HG03558 (cell line): ENCODE results near the gene HK2.

ENCODE experiments used
- ATAC-seq: cut with Tn5 transposase; IDR thresholded peaks from one replicate; pipeline ENCODE4 v1.9.1; 2021; ENCODE audit warnings: moderate number of reproducible peaks; ENCODE audit not compliant: unreplicated experiment; ENCODE audit errors: extremely low read depth

Gene HK2

GRCh38 chr2:74856599-74856998 is 22.7 kb downstream of the HK2 start:
- ATAC-seq: no peak

DNA sequence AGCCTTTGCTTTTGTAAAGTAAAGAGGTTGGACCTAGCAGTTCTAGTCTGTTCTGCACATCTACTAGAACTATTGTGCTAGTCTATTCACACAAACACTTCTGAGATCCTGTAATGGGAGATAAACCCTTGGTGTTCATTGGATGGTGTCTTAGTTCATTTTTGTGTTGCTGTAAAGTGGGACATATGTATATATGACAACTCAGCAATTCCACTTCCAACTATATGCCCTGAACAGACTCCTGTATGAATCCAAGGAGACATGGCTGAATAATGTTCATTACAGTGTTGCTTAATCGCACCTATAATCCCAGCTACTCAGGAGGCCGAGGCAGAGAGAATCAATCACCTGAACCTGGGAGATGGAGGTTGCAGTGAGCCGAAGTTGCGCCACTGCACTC is 23.3 kb downstream of the HK2 start:
- ATAC-seq: no peak

- ATAC-seq: no peak
Observed at GRCh38 chr2:74857725-74858124, 23.8 kb downstream of the HK2 start.

DNA sequence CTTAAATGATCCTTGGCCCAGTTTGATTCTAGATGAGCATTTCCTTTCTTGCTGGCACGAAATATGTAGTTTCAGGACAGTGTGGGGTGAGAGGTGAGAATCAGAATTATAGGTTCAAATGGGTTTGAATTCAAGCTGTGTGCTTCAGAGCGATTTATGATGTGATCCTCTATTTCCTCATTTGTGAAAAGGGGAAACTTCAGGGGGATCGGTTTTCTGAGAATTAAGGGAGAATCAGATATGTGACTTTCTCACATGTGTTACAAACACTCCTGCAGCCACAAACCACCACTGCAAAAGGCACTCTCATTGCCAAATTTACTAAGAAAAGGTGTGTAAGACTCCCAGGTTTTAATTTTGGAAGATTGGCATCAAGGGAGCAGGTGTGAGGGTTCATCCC is 24.4 kb downstream of the HK2 start:
- no peak for ATAC-seq

- ATAC-seq: no peak
Observed at GRCh38 chr2:74860079-74860478, 26.2 kb downstream of the HK2 start.

DNA sequence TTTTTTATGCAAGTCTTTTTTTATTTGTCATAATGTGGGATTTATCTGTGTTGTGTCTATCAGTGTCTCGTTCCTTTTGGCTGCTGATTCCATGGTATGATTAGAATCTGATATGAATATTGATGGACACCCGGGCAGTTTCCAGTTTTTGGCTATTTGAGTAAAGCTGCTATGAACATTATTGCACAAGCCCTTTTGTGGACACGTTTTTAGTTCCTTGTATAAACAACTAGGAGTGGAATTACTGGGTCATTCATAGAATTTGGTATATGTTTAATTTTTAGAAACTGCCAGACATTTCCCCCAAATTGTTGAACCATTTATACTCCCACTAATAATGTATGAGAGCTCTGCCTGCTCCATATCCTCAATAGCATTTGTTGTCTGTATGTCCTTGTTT is 26.6 kb downstream of the HK2 start:
- no peak for ATAC-seq

DNA sequence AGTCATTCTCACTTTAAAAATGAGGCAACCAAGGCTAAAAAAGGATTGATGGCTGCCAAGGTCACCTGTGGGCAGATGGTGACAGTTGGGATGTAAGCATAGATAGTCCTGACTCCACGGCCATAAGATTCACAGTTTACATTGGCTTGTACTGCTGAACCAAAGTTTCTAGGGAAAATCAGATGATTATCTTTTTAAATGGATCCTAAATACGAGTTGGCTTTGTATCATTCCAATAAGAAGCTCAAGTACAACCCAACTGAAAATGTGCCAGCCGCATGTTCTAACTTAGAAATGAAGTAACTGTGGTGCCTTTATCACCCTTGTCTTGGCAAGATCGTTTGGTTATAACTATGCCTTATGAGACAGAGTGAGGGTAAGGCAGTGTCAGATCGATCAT is 27.6 kb downstream of the HK2 start:
- no peak for ATAC-seq

DNA sequence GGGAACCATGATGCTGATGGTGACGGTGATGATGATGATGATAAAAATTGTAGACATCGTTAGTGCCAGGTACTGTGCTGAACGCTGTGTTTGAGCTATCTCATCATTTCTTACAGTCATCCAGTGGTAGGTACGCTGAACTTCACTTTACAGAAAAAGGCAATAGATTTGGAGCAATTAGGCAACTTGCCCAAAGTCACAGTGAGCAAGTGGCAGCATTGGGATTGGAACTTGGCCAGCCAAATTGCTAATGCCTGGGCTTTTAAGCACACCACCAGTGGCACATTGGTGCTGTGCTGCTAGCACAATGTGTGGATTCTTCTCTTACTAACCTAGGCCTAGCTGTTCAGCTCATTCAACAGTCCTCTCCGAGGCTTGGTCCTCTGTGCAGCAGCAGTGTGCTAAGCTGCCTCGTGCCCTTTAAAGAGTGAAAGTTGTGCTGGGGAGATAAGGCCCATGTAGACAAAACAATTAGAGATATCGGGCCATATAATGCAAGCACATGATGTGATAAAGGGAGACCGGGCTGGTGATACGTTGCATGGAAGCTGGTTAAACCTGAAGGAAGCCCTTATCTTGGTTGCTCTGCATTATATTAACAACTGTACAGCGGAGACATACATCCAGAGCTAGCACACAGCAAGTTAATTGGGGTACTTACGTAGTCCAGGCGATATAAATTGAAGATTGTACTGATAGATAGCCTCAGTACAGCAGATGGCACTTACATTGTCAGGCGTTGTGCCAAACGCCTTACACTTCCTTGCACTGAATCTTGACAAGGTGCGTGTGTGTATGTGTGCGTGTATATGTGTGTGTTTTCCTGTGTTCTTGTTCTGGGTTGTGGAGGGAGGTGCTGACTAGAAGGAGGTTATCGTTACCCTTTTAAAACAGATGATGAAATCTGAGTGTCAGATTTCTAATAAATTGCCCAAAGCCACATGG is 28.4 kb downstream of the HK2 start:
- ATAC-seq: no peak

DNA sequence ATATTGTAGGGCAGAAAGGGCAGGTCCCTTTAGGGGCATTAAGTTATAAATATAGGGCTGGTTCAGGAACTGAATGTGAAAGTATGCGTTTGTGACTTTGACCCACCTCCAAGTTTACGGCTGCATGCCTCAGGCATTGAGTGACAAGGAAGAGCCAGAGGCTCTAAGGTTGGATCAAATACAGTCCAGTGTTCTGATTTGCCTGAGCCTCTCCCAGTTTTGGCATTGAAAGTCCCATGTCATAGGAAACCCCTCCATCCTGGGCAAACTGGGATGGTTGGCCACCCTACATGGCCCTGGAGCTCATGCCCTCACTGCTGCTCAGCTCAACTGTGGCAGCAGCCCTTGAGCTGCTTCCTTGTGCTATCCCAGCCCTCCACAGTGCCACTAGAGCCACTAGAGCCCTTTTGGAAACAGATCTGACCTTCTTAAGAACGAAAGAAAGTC is 29.9 kb downstream of the HK2 start:
- no peak for ATAC-seq

DNA sequence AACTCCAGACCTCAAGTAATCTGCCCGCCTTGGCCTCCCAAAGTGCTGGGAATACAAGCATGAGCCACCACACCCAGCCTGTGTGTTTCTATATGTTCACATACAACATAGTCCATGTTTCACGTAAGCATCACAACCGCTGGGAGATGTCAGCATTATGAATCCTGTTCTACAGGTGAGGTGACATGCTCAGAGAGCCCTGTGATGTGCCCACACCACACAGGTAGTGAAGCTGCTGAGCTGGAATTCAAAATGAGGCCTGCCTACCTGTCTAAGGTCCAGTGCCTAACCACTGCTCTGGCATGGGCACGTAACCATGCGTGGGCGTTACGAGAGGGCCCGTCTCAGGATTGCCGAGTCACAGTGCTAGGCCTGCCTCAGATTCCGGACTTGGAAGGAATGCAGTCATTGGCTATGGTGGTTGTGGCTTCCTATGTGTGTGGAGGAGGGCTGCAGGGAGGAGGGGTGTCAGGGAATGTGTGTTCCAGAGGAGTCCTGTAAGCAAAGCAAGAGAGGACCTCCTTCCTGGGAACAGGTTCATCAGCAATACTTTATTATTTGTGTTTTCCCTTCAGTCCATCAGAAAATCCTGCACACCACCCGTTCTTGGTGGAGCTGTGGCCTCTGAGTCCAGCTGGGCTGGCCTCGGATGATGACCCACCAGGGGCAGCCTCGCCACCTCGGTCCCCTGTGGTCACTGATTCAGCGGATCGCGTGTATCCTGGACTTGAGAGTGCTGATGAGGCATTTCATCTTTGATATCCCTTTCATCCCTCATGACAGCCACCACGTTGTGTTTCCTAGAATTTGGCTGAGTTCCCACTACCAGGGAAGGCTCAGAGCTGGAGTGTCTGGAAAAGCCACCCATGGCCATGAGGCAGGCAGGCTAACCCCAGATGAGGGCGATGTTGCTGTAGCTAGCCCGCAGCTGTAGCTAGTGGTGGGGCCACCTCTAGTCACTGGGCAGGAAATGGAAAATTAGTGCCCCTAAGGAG is 31.1 kb downstream of the HK2 start:
- ATAC-seq: no peak

GRCh38 chr2:74865770-74866674 is 32.1 kb downstream of the HK2 start:
- ATAC-seq: no peak

DNA sequence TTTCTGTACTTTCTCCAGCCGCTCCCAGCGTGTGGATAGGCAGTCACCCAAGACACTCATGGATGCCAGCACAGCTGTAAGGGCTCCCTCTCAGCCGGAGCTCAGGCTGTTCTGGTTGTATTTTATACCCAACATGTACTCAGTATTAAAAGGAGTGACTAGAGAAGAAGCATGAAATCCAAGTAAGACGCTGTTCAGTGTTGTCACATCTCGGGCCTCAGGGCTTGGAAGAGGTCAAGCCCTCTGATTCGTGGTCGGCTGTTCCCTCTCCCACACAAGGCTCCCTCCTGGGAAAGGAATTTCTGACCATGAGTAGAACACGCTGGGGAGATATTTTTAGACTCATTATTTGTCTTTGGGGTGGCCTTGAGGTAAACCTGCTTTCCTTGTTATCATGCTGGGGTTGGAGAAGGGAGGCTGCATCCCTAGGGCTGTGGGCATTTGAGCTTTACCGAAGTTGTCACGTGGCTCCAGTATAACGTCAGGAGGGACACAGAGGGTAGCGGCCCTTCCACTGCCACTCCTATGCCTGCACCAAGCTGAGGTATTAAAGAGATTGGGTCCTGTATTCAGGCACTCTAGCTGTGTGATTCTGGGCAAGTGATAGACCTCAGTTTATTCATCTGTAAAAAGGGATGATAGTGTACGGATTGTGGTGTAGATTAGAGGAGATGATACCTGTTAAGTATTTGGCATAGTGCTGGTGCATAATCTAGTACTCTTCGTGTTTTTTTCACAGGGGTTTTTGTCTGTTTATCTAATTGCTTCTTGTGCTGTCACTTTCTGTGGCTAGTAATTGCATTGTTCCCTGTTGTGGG is 34.1 kb downstream of the HK2 start:
- ATAC-seq: no peak

DNA sequence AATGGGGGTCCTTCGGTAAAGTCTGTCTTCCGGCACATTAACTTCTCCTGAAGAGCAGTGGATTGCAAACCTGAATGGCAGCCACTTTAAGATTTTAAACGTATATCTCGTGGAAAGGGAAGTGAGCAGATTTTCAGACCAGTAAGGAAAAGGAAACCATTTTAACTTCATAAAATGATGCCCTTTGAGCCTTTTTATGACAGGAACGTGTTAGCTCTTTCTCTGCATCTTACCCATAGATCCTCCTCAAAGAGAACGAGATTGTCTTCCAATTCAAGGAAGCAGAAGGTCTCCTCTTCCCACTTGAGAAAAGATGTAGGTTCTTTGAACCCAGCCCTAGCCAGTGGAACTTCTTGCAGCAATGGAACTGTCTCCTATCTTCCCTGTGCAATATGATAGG is 35.6 kb downstream of the HK2 start:
- ATAC-seq: no peak

- no peak for ATAC-seq
Observed at GRCh38 chr2:74870951-74871350, 37.0 kb downstream of the HK2 start.

GRCh38 chr2:74871414-74871813 is 37.5 kb downstream of the HK2 start:
- ATAC-seq: no peak

GRCh38 chr2:74872389-74872836 is 38.5 kb downstream of the HK2 start:
- ATAC-seq: no peak

DNA sequence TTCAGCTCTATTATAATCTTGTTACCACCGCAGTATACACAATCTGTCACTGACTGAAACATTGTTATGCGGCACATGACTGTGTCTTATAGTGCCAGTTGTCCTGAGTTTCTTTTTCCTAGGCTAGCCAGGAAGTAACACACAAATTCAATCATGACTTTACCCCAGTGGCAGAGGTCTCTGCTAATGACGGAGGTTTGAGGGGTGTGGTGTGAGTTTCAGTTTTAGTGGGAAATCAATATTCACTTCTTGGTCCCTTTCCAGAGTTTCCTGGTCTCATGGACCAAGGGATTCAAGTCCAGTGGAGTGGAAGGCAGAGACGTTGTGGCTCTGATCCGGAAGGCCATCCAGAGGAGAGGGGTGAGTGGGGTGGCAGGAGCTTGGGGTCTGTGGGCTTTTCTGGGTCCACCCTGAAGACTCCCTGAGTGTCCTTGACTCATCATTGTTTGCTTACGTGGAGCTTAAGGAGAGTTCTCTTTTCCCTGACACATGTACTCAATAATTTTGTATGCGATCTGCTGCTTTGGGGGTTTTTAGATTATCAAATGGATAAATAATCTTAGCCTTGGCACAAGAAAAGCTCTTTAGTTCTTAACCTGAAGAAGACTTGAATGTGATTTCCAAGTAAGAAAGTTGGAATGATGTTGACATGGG is 39.2 kb downstream of the HK2 start:
- no peak for ATAC-seq
